ENCODE results near the gene THAP12.

GRCh38 chr11:76322942-76323341 is 58.0 kb downstream of the THAP12 start:
- TF ChIP-seq POLR2AphosphoS5 (IDR thresholded peaks at IDR 0.05; ENCODE audit: low read depth, low read length) (no peak), POLR2A (IDR thresholded peaks at IDR 0.05; ENCODE audit: low read depth, low read length) (no peak)

Measured in GM12891 (cell line).